H1 (cell line): ENCODE data around the gene AGAP1.

Source experiments
- CBX8 ChIP-seq: fragments of 300-800, 300-1000 bp; sonication (generic); IDR thresholded peaks from 2 replicates; pipeline ENCODE4 v1.7.1; 2016; ENCODE audit warnings: low read depth, low read length, borderline replicate concordance
- CHD2 ChIP-seq: IDR thresholded peaks from 2 replicates; pipeline ENCODE4 v1.6.1; 2012; ENCODE audit warnings: low read length, improper control_type of control experiment
- CREB1 ChIP-seq: IDR thresholded peaks from 2 replicates; pipeline ENCODE4 v1.6.1; 2012; ENCODE audit warnings: inconsistent platforms
- EZH2 ChIP-seq: fragments of 200-600 bp; sonication (generic); IDR thresholded peaks from 2 replicates; pipeline ENCODE4 v1.7.1; 2012; ENCODE audit warnings: low read depth, mild to moderate bottlenecking, moderate library complexity, low read length, inconsistent platforms; ENCODE audit not compliant: severe bottlenecking
- JUND ChIP-seq: IDR thresholded peaks from 2 replicates; pipeline ENCODE4 v1.6.1; 2011; ENCODE audit warnings: mild to moderate bottlenecking, improper control_type of control experiment, low read length
- NRF1 ChIP-seq: IDR thresholded peaks from 2 replicates; pipeline ENCODE4 v1.6.1; 2011; ENCODE audit warnings: mild to moderate bottlenecking, low read depth, low read length, improper control_type of control experiment
- POLR2AphosphoS5 ChIP-seq: IDR thresholded peaks from 2 replicates; pipeline ENCODE4 v1.6.1; 2011; ENCODE audit warnings: low read depth, low read length
- SIN3A ChIP-seq, 2 experiments: IDR thresholded peaks in 1 of 2; conservative IDR thresholded peaks in 1 of 2; 2 replicates each; pipeline ENCODE4 v1.6.1; 2011 to 2012; ENCODE audit warnings: low read length in 2 of 2, improper control_type of control experiment in 1 of 2, low read depth in 1 of 2, mild to moderate bottlenecking in 1 of 2
- TAF1 ChIP-seq: IDR thresholded peaks from 2 replicates; pipeline ENCODE4 v1.6.1; 2011; ENCODE audit warnings: mild to moderate bottlenecking, low read depth, low read length
- TBP ChIP-seq: IDR thresholded peaks from 2 replicates; pipeline ENCODE4 v1.6.1; 2011; ENCODE audit warnings: low read depth, low read length, improper control_type of control experiment
- TF ChIP-seq, protein P1 (sequence below), 3 experiments: IDR thresholded peaks; 1 replicate in 2 of 3; 2 replicates in 1 of 3; pipeline versions ENCODE4 v1.5.1 to v1.6.1; 2011; ENCODE audit warnings: low read length in 3 of 3, mild to moderate bottlenecking in 3 of 3, inconsistent platforms in 2 of 3, low read depth in 1 of 3, moderate library complexity in 1 of 3; ENCODE audit not compliant: insufficient read depth in 1 of 3; ENCODE audit errors: control extremely low read depth in 1 of 3
- TF ChIP-seq, protein P2 (sequence below): IDR thresholded peaks from 2 replicates; pipeline ENCODE4 v1.6.1; 2011; ENCODE audit warnings: low read depth, mild to moderate bottlenecking, low read length; ENCODE audit not compliant: insufficient read depth
- TF ChIP-seq, protein P3 (sequence below): IDR thresholded peaks from 2 replicates; pipeline ENCODE4 v1.6.1; 2012; ENCODE audit warnings: inconsistent platforms

DNA sequence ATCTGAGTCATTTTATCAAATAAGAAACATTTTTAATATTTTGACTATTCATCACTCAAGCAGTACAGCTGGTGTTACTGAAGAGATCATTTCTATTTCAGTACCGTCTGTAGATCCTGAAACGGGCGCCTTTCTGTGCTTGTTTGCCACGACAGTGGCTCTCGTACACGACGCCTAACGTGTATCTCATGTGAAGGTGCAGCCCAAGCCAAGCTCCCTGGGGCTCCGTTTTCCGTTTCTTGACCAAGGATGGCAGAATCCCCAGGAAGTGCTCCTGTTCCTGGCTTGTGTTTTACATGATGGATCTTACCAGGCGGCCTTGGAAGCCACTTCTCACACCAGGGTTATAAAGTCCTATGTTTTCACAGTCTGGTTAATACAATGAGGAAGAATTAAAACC, 353.7 kb downstream of the AGAP1 start:
- no peak for TF ChIP-seq TAF1
- TF ChIP-seq, protein P1, sequence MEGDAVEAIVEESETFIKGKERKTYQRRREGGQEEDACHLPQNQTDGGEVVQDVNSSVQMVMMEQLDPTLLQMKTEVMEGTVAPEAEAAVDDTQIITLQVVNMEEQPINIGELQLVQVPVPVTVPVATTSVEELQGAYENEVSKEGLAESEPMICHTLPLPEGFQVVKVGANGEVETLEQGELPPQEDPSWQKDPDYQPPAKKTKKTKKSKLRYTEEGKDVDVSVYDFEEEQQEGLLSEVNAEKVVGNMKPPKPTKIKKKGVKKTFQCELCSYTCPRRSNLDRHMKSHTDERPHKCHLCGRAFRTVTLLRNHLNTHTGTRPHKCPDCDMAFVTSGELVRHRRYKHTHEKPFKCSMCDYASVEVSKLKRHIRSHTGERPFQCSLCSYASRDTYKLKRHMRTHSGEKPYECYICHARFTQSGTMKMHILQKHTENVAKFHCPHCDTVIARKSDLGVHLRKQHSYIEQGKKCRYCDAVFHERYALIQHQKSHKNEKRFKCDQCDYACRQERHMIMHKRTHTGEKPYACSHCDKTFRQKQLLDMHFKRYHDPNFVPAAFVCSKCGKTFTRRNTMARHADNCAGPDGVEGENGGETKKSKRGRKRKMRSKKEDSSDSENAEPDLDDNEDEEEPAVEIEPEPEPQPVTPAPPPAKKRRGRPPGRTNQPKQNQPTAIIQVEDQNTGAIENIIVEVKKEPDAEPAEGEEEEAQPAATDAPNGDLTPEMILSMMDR (IDR thresholded peaks at IDR 0.05; ENCODE audit: control extremely low read depth in 1 of 3, insufficient read depth in 1 of 3, low read depth in 1 of 3, low read length in 3 of 3), result no peak
- TF ChIP-seq POLR2AphosphoS5, result no peak
- TF ChIP-seq CBX8, result no peak
- TF ChIP-seq CHD2, result no peak
- TF ChIP-seq EZH2, result no peak
- TF ChIP-seq, protein P2, sequence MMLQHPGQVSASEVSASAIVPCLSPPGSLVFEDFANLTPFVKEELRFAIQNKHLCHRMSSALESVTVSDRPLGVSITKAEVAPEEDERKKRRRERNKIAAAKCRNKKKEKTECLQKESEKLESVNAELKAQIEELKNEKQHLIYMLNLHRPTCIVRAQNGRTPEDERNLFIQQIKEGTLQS, result no peak
- no peak for TF ChIP-seq NRF1
- TF ChIP-seq TBP, result no peak
- no peak for TF ChIP-seq JUND
- no peak for TF ChIP-seq CREB1
- TF ChIP-seq, protein P3, sequence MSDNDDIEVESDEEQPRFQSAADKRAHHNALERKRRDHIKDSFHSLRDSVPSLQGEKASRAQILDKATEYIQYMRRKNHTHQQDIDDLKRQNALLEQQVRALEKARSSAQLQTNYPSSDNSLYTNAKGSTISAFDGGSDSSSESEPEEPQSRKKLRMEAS, result no peak
- no peak for TF ChIP-seq SIN3A (conservative IDR thresholded peaks at IDR 0.05 in 1 of 2, IDR thresholded peaks at IDR 0.05 in 1 of 2; ENCODE audit: low read depth in 1 of 2, low read length in 2 of 2)
